ENCODE results near the gene AK5.

AK5 gene

DNA sequence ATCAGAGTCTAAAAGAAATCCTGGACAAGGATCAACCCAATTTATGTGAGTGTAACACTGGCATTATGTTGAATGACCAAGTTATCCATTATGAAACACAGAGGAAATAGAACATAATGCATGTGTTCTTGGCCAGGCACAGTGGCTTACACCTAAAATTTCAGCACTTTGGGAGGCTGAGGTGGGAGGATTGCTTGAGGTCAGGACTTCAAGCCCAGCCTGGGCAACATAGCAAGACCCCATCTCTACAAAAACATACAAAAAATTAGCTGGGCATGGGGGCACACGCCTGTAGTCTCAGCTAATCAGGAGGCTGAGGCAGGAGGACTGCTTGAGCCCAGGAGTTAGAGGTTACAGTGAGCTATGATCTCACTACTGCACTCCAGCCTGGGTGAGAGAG is 270.8 kb downstream of the AK5 start:
- no peak for DNase-seq

- DNase-seq, result no peak
Observed at GRCh38 chr1:77553568-77554291, 271.9 kb downstream of the AK5 start.

GRCh38 chr1:77556045-77556444 is 274.2 kb downstream of the AK5 start:
- no peak for DNase-seq

GRCh38 chr1:77557053-77557452 is 275.2 kb downstream of the AK5 start:
- no peak for DNase-seq

DNA sequence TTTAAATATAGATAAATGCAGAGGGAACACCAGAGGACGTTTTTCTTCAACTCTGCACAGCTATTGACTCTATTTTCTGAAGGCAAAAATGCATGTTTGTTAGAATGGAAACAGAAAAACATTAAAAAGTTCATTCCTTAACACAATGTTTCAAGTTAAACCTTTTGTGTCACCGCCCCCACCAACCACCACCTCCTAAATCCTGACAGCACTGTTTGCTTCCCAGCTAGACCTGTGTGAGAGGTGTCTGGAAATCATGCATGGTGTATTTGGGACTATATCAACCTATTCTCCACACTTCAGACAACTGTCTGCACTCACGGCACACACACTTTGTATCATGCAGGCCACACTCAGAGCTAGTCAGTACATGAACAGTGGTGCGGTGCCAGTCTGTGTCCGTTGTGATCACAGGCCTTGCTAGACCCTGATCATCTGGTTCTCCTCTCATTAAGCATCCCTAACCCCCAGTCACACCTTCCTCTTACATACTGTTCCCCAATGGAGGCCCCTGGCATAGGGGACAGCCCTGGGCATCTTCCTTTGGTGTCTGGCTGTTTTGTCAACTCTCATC is 276.9 kb downstream of the AK5 start:
- no peak for DNase-seq

- DNase-seq, result no peak
Observed at GRCh38 chr1:77560741-77561140, 278.9 kb downstream of the AK5 start.

- no peak for DNase-seq
Observed at GRCh38 chr1:77562596-77563150, 280.9 kb downstream of the AK5 start.

- no peak for DNase-seq
Observed at GRCh38 chr1:77565321-77565720, 283.5 kb downstream of the AK5 start.

- no peak for DNase-seq
Observed at GRCh38 chr1:77571642-77572041, 289.8 kb downstream of the AK5 start.

- DNase-seq, result no peak
Observed at GRCh38 chr1:77579547-77579946, 297.7 kb downstream of the AK5 start.

GRCh38 chr1:77582905-77583304 is 301.1 kb downstream of the AK5 start:
- DNase-seq, result no peak

- DNase-seq, result no peak
Observed at GRCh38 chr1:77583483-77583882, 301.7 kb downstream of the AK5 start.

DNA sequence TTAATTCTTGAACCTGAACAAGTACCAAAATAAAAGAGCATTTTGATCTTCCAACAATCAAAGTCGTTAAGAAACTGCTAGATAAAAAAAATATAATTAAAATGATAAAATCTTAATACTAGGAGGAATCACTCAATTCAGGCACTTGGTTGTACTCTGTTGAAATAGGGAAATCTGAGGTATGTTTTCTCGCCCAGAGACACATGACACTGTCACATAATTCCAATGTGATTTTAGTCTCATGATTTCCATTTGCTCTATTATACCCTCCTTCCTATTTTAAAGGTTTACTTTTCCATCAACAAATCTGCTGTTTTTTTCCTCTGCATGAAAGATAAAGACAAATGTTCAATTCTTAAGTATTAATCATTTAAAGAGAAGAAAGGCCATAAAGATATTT is 303.1 kb downstream of the AK5 start:
- DNase-seq, result no peak

DNA sequence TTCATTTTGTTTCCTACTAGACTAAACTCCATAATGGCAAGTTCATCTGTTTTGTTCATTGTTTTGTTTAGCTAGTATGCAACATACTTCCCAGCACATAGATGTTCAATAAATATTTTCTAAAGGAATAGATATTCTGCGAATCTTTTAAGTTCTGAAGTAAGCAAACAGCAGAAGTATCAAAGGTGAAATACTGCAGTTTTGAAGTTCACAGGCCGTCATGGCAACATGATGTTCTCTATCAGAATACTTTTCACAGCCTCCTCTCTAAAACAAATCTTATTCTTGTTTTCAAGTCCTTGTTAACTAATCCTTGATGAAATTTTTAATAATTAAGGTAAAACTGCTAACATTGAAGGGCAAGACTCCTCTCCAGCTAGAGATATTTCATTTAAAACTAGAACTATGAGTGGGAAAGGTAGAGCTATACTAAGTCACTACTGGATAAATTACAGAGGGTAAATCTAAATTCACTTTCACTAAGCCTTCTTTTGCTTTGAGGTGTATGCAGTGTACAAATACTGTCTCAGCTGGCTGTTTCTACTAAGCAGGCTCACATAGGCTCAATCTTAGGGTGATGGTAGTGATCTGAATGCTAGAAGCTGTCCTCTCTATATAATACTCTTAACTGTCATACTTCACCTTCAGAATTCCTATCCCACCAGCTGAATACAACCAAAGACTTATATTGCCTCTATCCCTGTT is 303.9 kb downstream of the AK5 start:
- DNase-seq, result no peak

DNA sequence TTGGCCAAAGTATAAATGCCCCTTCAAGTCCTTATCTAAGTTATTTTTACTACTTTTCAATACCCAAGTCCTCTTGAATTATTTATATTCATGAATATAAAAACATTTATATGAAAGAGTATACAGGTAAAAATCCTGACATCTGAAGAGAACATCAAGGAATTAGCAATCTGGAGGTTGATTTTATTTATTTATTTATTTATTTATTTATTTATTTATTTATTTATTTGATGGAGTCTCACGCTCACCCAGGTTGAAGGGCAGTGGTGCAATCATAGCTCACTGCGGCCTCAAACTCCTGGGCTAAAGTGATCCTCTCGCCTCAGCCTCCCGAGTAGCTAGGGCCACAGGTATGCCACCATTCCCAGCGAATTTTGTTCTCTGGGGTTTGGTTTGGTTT is 307.4 kb downstream of the AK5 start:
- no peak for DNase-seq

- DNase-seq, result no peak
Observed at GRCh38 chr1:77590651-77591050, 308.8 kb downstream of the AK5 start.

DNA sequence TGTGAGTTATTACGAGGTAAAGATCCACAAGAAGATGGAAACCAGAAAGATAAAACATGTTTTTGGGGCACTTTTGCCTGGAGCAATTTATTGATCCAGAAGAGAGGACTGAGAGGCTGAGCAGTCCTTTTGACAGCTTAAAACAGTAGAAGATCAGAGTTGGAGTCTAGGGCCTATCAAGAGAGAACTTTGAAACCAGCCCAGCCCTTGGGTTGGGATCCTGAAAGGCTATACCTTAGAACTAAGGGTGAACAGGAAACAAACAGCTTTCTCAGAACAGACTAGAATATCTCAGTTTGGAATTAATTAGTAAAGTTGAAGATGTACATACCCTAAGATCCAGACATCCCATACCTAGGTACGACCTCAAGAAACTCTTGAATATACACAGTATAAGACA is 311.1 kb downstream of the AK5 start:
- no peak for DNase-seq

GRCh38 chr1:77594366-77595112 is 312.7 kb downstream of the AK5 start:
- no peak for DNase-seq

- no peak for DNase-seq
Observed at GRCh38 chr1:77597310-77597709, 315.5 kb downstream of the AK5 start.

DNA sequence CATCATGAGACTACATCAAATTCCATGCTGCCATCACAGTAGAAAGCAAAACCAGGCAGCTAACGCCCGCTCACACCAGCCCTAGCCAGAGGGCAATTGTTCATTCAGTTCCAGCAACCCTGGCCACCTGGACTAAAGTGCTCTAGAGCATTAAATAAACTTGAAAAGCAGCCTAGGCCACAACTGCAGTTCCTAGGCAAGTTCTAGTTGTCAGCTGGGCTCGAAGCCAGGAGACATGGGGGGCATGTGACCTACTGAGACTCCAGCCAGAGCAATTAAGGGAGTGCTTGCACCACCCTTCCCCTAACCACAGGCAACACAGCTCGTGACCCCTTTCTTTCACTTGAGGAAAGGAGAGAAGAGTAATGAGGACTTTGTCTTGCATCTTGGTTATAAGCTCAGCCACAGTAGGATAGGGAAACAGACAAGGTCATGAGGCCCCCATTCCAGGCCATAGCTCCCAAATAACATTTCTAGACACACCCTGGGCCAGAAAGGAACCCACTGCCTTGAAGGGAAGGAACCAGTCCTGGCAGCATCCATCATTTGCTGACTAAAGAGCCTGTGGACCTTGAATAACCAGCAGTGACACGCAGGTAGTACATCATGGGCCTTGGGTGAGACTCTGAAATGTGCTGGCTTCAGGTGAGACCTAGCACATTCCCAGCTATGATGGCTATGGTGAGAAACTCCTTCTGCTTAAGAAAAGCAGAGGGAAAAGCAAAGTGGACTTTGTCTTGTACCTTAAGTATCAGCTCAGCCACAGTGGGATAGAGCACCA is 323.6 kb downstream of the AK5 start:
- DNase-seq, result peak; percentile 38

GRCh38 chr1:77608893-77609292 is 327.1 kb downstream of the AK5 start:
- no peak for DNase-seq
